GM23248 (cell line): ENCODE data around the gene MATR3.

Experiments used
- EZH2 ChIP-seq: fragments of 200-600 bp; sonication (generic); IDR thresholded peaks from 2 replicates; pipeline ENCODE4 v1.6.1; 2018; ENCODE audit warnings: antibody characterized with exemption, mild to moderate bottlenecking; ENCODE audit not compliant: insufficient read depth, poor library complexity, severe bottlenecking
- EZH2phosphoT487 ChIP-seq: fragments of 200-600 bp; sonication (generic); IDR thresholded peaks from 2 replicates; pipeline ENCODE4 v1.6.1; 2018; ENCODE audit warnings: antibody characterized with exemption, moderate library complexity, mild to moderate bottlenecking, low read depth; ENCODE audit not compliant: insufficient read depth

GRCh38 chr5:139376364-139376763, 82.8 kb downstream of the MATR3 start:
- TF ChIP-seq EZH2 (no peak), EZH2phosphoT487 (no peak)
